Measurements from ENCODE around the gene TRABD2B. TPM values are rescaled to one million over a fixed set of nuclear protein-coding genes. Genes with fewer than 3 reads are reported as not detected.

Gene TRABD2B
- total RNA-seq, 1 experiment from 2014 or later, result not detected

GRCh38 chr1:47911424-47911823 lies 85.8 kb downstream of the TRABD2B start:
- no peak for DNase-seq (ENCODE audit: low read depth)

DNA sequence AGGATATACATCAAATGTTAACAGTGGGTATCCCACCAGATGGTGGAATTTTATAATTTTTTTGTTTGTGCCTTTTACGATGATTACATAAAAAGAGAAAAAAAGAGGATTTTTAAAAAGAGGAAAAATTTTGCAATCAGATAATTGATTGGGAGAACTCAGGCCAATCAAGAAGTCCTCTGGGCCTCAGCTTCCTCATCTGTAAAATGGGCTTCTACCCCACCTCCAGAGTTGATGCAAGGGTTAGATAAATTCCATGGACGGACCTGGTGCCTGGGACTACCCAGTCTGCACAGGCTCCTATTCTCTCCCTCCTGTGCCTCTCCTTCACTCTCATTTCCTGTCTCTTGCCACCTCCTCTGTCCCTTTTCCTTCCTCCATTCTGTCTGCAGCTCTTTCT lies 88.9 kb downstream of the TRABD2B start:
- DNase-seq (ENCODE audit: low read depth), result no peak

- DNase-seq (ENCODE audit: low read depth), result no peak
Measured at GRCh38 chr1:47907177-47907528, 90.0 kb downstream of the TRABD2B start.

DNA sequence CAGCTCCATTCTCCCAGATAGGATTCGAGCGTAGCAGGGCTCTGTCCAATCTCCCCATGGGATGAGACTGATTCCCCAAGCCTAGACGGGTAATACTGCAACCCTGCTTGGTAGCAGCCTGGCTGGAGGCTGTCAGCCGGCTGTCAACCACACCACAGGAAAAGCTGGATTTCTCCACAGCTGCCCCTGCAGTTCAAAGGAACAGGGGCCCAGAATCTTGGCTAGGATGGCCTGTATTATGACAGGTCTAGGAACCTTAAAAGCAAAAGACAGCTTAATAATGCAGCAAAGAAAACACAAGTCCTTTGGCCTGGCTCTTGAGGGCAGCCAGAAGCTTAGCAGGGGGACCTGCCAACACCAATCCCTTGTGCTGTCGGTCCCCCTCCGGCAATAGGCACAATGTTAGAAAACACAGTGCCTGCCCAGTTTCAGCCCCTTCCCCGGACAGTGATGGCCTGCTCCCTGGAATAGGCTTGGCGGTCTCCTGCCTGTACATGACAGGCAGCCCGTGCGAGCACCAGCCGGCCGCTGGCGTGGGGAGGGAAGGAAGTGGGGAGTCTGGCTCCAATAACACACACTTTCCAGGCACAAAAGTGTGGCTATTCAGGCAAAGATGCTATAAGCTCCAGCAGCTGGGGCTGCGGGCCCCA lies 90.5 kb downstream of the TRABD2B start:
- DNase-seq (ENCODE audit: low read depth), result no peak

DNA sequence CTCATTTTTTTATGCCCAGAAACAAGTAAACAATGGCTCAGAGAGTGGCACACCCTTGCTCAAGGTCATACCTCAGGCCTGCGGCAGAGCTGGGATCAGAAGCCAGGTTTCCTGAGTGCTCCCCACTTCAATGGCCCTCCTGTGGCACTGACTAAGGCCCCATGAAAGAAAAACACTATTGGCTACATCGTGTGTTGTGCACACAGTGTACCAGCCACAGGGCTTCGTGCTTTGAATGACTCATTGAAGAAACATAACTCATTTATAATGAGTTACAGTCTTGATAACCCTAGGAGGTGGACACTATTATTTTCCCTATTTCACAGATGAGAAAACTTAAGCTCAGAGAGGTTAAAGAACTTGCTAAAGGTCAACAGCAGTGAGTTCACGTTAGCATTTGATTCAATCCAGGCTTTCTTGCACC lies 91.2 kb downstream of the TRABD2B start:
- DNase-seq (ENCODE audit: low read depth), result peak; percentile 45

DNA sequence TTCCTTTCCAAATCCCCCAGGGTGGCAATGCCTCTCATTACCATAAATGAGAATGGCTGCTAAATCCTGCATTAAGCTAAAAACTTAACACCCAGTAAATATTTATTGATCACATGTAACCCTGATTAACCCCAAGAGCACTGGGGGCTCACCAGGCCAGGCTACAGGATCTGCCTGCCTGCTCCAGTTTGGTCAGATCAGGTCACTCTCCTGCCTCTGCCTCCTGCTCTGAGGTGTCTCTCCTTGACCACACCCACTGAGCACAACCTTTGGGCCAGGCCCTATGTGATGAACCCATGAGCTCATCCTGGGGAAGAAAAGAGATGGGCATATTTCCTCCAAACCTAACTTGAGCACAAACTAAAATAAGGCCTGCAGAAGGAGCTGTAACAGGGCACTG lies 93.5 kb downstream of the TRABD2B start:
- DNase-seq (ENCODE audit: low read depth), result no peak

DNA sequence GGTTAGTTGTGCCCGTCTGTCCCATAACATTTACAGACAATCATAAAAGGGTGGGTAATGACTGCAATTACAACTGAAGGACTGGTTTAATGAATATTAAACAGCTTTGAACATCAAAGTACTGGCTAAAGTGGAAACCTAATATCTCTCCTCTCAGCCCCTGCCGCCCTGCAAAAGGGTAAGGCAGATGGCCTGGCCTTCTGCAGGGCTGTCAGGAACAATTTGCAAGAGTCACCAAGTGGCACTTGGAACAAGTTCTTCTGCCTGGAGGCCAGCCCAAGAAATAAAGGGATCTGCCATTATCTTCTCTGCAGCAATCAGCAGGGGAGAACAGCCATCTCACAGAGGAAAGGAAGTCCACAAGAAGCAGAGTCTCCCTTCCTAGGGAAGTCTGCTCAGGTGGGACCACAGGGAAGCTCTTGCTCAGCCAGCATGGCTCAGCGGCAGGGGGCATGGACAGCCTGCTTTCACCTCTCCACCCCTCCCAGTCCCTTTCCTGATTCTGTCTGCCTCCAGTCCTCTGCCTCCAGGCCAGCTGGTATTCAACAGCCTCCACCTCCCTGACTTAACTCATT lies 96.1 kb downstream of the TRABD2B start:
- DNase-seq (ENCODE audit: low read depth), result no peak

DNA sequence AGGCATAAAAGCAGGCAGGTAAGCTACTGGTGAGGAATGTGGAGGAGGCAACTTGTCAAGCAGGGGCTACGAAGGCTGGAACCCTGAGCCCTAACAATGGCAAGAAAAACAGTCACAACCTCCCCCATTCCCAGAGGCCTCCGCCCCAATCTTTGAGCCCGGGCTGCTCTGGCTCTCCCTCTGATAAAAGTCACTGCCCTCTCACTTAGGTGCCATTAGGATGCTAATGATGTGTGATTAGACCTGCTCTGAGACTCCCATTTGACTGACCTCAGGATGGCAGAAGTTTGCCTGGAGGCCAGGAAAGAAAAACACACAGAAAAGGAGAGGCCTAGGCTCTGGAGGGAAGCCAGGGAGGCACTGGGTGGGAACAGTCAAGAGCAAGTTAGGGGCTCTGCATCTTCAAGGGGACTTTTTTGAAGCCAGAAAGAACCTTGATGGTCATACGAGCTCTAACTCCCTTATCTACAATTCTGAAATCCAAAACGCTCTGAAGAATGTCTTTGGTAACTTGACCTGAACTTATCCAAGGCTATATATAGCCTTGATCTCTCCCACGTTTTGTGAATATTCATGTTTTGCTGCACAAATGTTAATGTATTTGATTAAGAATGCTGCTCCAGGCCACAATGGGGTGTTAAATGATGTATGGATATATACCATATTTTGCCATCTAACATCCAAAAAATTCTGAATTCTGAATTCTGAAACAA lies 98.9 kb downstream of the TRABD2B start:
- no peak for DNase-seq (ENCODE audit: low read depth)

DNA sequence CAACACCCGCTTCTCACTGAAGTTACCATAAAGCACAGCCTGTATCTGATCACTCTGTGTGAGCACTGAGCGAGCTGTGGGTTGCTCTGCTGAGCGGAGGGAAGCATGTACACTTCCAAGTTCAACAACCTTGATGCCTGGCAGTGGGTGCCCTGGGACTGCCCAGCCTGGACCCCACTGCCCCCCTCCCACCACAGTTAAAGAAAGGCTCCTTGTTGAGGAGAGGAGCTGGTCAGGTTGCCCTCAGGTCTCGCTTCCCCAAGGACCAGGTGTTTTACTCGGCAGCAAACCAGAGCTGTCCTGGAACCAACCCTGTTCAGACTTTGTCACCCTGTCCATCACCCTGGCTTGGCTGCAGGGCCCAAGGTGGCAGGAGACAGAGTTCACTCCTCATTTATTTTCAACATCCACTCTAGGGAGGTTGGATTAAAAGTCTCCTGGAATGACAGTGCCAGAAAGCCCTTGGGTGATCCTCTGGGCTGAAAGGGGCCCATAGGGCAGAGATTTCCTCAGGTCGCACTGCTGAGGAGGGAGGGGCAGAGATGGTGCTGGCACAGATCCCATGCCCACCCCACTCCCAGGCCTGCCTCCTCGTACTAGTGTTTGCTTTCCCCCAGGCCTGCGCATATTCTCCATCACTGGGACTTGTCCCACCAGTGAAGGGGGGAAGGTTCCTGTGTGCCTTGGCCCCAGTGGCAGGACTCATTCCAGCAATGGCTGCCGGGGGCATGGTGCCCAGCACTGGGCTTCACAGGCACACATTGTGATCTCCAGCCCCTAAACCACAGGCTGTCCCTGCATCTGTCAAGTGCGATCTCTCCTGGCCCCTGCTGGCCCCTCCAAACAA lies 101.7 kb downstream of the TRABD2B start:
- no peak for DNase-seq (ENCODE audit: low read depth)

DNA sequence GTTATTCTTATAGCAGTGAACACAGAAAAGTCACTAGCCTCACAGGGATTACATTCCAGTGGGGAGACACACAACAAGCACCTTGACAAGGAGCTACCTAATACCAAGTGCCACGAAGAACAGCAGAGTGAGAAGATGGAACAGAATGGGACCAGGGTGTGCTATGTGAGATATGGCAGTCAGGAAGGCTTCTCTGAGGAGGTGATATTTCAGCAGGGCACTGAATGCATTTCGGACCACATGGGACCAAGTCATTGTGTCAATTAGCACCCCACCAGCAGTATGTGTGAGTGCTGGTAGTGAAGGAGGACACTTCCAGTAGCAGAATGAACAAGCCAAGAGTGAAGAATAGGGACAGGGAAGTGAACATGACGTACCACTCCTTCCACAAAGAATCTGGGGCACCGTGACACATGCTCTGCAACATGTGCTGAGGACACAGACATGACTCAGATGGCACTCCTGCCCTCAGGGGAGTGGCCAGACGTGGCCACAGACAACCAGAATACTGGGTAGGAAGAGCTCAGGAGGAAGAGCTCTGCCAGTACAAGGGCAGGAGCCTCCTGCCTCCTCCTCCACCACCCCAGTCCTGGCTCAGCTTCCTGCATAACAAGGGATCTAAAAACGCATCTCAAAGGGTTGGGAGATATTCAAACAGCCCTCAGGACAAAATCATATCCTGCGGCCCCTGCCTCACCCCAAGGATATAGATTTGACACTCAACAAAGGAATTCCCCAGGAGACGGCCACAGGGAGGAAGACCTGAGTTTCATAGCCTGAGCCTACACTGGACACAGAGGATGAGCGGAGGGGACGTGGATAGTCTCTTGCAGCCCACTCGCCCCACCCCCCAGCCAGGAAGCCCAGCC lies 102.5 kb downstream of the TRABD2B start:
- DNase-seq (ENCODE audit: low read depth), result peak; percentile 87

- no peak for DNase-seq (ENCODE audit: low read depth)
Measured at GRCh38 chr1:47893412-47893811, 103.8 kb downstream of the TRABD2B start.

GRCh38 chr1:47890779-47891178 lies 106.4 kb downstream of the TRABD2B start:
- DNase-seq (ENCODE audit: low read depth), result no peak

DNA sequence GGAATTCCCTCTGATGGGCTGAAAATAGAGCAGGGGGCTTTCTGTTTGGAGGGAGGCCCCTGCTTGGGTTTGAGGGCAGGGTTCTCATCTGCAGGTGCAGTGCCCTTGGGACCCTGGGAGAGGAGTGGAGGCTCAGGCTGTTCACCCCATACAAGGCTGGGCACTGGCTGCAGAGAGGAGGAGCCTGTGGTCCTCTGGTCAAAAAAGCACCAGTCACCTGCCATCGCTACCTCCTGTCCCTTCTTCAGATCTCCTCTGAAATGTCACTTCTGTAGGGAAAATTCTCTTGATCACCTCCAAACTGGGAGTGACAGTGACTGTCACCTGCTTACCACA lies 108.9 kb downstream of the TRABD2B start:
- DNase-seq (ENCODE audit: low read depth), result no peak

DNA sequence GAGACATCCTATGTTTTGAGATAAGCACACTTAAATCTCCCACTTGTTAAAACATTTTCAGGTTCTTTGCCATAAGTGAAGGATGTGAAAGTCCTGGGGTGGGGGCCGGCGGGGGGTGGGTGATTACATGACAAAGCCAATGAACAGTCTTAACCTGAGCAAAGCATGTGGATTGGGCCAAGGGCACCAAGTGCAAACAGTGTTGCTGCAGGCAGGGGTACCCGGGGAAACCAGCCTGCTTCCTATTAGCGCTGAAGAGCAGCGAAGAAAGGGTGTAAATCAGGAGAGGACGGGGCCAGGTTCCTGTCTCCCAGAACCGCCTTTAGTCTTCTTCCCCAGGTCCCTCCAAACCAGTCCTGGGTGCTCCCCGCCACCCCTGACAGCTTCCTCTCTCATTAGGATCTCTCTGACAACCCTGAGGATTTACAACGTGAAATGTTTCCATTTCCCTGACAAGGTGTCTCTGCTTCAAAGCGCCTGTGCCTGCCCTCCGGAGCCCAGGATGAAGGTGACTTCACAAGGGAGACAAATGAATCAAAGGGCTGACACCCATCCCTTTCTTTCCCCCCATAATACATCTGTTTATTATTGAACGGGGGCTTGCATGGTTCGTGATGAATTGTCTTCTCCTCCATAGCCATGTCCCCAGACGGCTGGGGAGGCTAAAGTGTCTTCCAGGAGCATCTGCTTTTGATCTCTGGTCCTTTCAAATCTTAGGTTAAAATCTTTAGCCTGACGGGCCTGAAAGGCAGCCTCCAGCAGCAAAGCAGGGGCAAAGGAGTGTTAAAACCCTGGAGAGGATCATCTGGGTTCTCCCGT lies 109.5 kb downstream of the TRABD2B start:
- no peak for DNase-seq (ENCODE audit: low read depth)

DNA sequence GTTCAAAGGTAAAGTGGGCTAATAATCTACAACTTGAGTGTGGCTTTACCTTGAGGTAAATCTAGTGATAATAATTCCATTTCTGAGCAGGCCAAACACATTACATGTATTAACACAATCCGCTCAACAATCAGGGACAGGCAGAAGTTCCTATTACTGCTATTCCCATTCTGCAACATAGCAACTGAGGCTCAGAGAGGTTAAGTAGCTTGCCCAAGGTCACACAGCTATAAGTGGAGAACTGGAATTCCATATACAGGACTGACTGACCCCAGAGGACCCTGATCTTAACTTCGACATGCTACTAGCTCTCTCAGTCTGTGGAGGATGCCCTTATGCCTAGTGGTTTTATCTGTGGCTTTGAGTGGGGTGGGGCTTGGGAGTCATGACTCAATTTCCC lies 110.1 kb downstream of the TRABD2B start:
- DNase-seq (ENCODE audit: low read depth), result no peak

DNA sequence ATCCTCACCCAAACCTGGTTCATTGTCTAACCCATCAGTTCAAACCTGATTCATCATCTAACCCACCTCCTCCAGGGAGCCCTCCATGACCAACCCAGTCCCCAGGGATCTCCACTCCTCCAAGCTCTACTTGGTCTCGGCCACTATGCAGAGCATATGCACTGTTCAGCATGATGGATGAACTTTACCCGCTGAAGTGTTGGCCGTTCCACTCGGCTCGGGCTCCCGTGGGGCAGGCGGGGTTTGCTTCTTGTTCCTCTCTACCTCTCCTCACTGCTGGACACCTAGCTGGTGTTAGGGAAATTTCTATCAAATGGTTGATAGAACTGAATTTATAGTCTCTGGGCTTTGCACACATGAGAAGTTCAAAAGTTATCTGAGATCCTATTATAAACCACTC lies 111.0 kb downstream of the TRABD2B start:
- no peak for DNase-seq (ENCODE audit: low read depth)

DNA sequence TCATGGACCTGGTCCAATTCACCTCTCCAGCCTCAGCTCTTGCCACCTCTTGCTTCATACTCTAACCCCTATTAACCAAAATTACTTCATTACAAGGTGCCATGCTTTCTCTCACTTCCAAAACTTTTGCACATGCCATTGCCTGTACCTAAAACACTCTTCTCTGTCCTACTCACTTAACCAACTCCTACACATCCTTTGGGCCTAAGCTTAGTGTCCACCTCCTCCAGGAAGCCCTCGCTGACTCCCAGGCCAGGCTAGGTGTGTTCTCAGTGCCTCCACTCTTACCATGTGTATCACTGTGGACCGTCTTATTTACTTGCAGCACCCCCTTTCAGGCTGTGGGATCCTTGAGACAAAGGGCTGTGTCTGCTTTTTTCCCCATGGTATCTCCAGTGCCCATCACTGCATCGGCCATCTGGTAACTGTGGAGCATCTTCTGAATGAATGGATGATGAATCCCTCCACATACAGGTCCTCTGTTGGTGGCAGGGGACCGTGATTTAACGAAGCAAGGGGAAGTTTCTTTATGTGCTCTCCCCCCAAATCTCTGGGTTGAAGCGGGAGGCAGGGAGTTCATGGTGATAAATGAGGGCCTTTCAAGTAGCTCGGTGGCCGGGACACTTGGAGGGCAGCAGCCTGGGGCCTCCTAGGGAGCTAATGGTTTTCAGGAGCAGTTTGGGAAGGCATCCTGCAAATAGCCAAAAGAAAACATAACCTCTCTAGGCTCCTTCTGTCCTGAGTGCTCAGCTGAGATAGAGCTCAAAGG lies 111.9 kb downstream of the TRABD2B start:
- DNase-seq (ENCODE audit: low read depth), result no peak

DNA sequence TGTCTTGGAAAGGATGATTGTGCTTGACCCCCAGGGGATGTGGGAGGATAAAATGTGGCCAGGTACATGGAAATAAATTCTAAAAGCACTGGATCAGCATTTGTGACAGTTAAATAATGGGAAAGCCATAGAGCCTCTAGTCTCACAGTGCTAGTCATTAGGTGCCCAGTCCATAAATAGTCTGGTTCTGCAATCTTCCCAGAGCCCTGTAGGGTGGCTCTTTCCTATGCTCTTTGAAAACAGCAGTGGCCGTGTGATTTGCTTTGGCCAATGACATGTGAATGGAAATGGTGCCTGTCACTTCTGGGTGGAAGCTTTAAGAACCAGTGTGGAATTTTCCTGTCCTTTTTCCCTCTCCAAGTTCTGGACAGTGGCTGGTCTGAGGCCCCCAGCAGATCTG lies 113.2 kb downstream of the TRABD2B start:
- no peak for DNase-seq (ENCODE audit: low read depth)

- DNase-seq (ENCODE audit: low read depth), result peak; percentile 81
Measured at GRCh38 chr1:47881505-47882442, 115.4 kb downstream of the TRABD2B start.
